ENCODE measurements around the gene TDRD10.

Gene TDRD10

DNA sequence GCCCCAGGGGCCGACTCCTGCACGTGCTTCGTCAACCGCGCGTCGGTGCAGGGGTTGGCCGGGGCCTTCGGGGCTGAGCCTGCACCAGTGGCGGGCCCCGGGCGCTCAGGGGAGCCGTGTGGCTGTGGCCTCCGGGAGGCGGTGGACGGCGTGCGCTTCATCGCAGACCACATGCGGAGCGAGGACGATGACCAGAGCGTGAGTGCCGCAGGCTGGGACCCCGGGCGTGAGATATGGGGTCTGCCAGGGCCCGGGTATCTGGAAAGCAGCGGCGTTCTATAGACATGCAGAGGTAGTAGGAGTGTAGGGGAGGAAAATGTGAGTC lies 69.9 kb downstream of the TDRD10 start:
- peaks cover 0 to 12% (median 0%) of the 10 kb centered on the region in 3 experiments for H3K27me3 ChIP-seq (ENCODE audit: control insufficient read depth in 3 of 3, insufficient read depth in 3 of 3, low read depth in 1 of 3, low read length in 3 of 3)
- H3K18ac ChIP-seq (ENCODE audit: low read length): no peak overlapping the region
- H4K91ac ChIP-seq (ENCODE audit: low read depth, low read length, poor library complexity): no peak overlapping the region
- WGBS, 2 donors (ENCODE audit: extremely low coverage in 2 of 2, insufficient read length in 2 of 2, insufficient replicate concordance in 1 of 2): no CpG with 5 or more reads among the region's 29 CpGs
- no peak overlapping the region for H3K14ac ChIP-seq (ENCODE audit: low read length)
- H2BK5ac ChIP-seq (ENCODE audit: low read length): no peak overlapping the region
- H3K4ac ChIP-seq (ENCODE audit: low read length): no peak overlapping the region
- no peak for DNase-seq (ENCODE audit: low spot score)
- no peak overlapping the region for H2BK12ac ChIP-seq (ENCODE audit: low read length)
- no peak overlapping the region for H3K4me3 ChIP-seq (ENCODE audit: low read length in 2 of 2)
- H3K9ac ChIP-seq (ENCODE audit: low read depth, low read length, poor library complexity): no peak overlapping the region
- no peak overlapping the region for H3K27ac ChIP-seq (replicated peaks; ENCODE audit: low read length)
- peaks cover 3 to 59% of the 10 kb centered on the region in 2 donors for H3K36me3 ChIP-seq (replicated peaks in 1 of 2; ENCODE audit: control insufficient read depth in 2 of 2, insufficient read depth in 2 of 2, low read length in 2 of 2)
- no peak overlapping the region for H3K4me2 ChIP-seq (ENCODE audit: insufficient read depth, low read length, poor library complexity, severe bottlenecking)
- H2BK15ac ChIP-seq (ENCODE audit: low read length): no peak overlapping the region
- peak overlapping the region; percentile 90 for H3K23ac ChIP-seq (ENCODE audit: low read depth, low read length, poor library complexity)
- no peaks in the 10 kb centered on the region for H3K79me1 ChIP-seq (ENCODE audit: low read depth, low read length)
- H2AFZ ChIP-seq (ENCODE audit: low read length): no peak overlapping the region
- H3K4me1 ChIP-seq (ENCODE audit: control insufficient read depth in 2 of 2, insufficient read depth in 1 of 2, low read depth in 1 of 2, low read length in 2 of 2): peaks cover 9 to 12% of the 10 kb centered on the region in 2 donors
- H3K9me3 ChIP-seq (replicated peaks in 1 of 2; ENCODE audit: control insufficient read depth in 2 of 2, insufficient read depth in 1 of 2, low read depth in 1 of 2, low read length in 2 of 2): no peaks in the 10 kb centered on the region
- no peak overlapping the region for H2AK5ac ChIP-seq (ENCODE audit: low read depth, low read length)
- H4K8ac ChIP-seq (ENCODE audit: low read depth, low read length): no peak overlapping the region
- no peak overlapping the region for H2BK120ac ChIP-seq (ENCODE audit: low read depth, low read length)

DNA sequence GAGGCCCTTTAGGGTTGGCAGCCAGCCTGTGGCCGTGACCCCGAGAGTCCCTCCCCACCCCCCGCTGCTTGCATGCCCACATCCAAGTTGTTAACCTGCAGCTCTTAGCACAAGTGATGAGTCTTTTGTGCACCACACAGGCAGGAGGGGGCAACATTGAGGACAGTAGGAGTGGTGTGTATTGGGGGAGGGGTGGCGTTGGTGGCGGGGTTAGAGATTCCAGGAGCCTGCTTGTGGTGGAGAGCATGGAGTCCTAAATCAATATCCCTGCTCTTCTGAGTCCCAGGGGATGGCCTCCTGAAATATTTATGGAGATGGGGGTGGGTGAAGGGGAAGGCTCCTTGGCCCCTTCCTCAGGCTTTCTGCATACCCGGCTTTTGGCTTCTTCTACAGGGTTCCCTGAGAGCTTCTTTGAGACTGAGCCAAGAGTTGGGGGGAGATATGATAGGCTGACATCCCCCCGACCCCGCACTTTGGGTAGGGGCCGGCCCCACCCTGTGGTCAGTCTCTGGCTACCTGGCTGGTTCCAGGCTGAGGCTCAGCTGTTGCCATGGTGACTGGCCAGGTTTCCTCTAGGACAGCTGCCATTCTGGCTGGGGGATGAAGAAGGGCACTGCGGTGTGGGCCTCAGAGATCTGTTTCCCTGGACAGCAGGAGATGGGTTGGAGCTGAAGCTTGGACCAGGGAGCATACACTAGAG lies 70.6 kb downstream of the TDRD10 start:
- Histone ChIP-seq H3K4ac (ENCODE audit: low read length) (no peak overlapping the region), H2BK12ac (ENCODE audit: low read length) (no peak overlapping the region), H4K8ac (ENCODE audit: low read depth, low read length) (no peak overlapping the region), H2BK120ac (ENCODE audit: low read depth, low read length) (no peak overlapping the region), H3K27me3 (ENCODE audit: control insufficient read depth in 3 of 3, insufficient read depth in 3 of 3, low read depth in 1 of 3, low read length in 3 of 3) (peaks cover 0 to 12% (median 0%) of the 10 kb centered on the region in 3 experiments), H4K91ac (ENCODE audit: low read depth, low read length, poor library complexity) (no peak overlapping the region), H2AK5ac (ENCODE audit: low read depth, low read length) (no peak overlapping the region), H3K79me1 (ENCODE audit: low read depth, low read length) (no peaks in the 10 kb centered on the region), H2AFZ (ENCODE audit: low read length) (no peak overlapping the region), H3K36me3 (replicated peaks in 1 of 2; ENCODE audit: control insufficient read depth in 2 of 2, insufficient read depth in 2 of 2, low read length in 2 of 2) (peaks cover 3 to 66% of the 10 kb centered on the region in 2 donors), H2BK15ac (ENCODE audit: low read length) (no peak overlapping the region), H3K27ac (replicated peaks; ENCODE audit: low read length) (no peak overlapping the region), H3K9me3 (replicated peaks in 1 of 2; ENCODE audit: control insufficient read depth in 2 of 2, insufficient read depth in 1 of 2, low read depth in 1 of 2, low read length in 2 of 2) (no peaks in the 10 kb centered on the region), H3K18ac (ENCODE audit: low read length) (no peak overlapping the region), H3K4me1 (ENCODE audit: control insufficient read depth in 2 of 2, insufficient read depth in 1 of 2, low read depth in 1 of 2, low read length in 2 of 2) (peaks cover 9 to 11% of the 10 kb centered on the region in 2 donors), H3K14ac (ENCODE audit: low read length) (no peak overlapping the region), H2BK5ac (ENCODE audit: low read length) (no peak overlapping the region), H3K23ac (ENCODE audit: low read depth, low read length, poor library complexity) (no peak overlapping the region), H3K4me2 (ENCODE audit: insufficient read depth, low read length, poor library complexity, severe bottlenecking) (no peak overlapping the region), H3K9ac (ENCODE audit: low read depth, low read length, poor library complexity) (peak overlapping the region; percentile 10), H3K4me3 (ENCODE audit: low read length in 2 of 2) (no peak overlapping the region)
- DNase-seq (ENCODE audit: low spot score): no peak
- no CpG with 5 or more reads among the region's 10 CpGs for WGBS, 2 donors (ENCODE audit: extremely low coverage in 2 of 2, insufficient read length in 2 of 2, insufficient replicate concordance in 1 of 2)

DNA sequence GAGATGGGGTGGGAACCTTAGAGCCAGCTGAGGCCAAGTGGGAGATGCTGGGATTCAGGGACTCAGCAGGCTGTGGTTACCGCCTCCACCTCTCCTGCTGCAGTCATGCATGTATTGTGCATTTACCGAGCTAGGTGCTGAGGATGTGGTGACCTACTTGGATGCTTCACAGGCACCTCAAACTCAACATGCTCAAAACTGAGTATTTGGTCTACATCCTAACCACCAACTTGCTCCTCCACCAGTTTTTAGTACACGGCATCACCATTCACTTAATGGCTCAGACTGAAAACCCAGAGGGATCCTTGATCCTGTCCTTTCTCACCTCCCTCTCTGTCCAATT lies 71.1 kb downstream of the TDRD10 start:
- Histone ChIP-seq H4K8ac (ENCODE audit: low read depth, low read length) (no peak overlapping the region), H2AK5ac (ENCODE audit: low read depth, low read length) (no peak overlapping the region), H3K23ac (ENCODE audit: low read depth, low read length, poor library complexity) (no peak overlapping the region), H2AFZ (ENCODE audit: low read length) (no peak overlapping the region), H2BK120ac (ENCODE audit: low read depth, low read length) (no peak overlapping the region), H3K4me1 (ENCODE audit: control insufficient read depth in 2 of 2, insufficient read depth in 1 of 2, low read depth in 1 of 2, low read length in 2 of 2) (peaks cover 9% of the 10 kb centered on the region in 2 donors), H2BK5ac (ENCODE audit: low read length) (no peak overlapping the region), H3K14ac (ENCODE audit: low read length) (no peak overlapping the region), H3K27ac (replicated peaks; ENCODE audit: low read length) (no peak overlapping the region), H3K18ac (ENCODE audit: low read length) (no peak overlapping the region), H4K91ac (ENCODE audit: low read depth, low read length, poor library complexity) (no peak overlapping the region), H3K9me3 (replicated peaks in 1 of 2; ENCODE audit: control insufficient read depth in 2 of 2, insufficient read depth in 1 of 2, low read depth in 1 of 2, low read length in 2 of 2) (no peaks in the 10 kb centered on the region), H3K79me1 (ENCODE audit: low read depth, low read length) (no peaks in the 10 kb centered on the region), H2BK12ac (ENCODE audit: low read length) (no peak overlapping the region), H3K27me3 (ENCODE audit: control insufficient read depth in 3 of 3, insufficient read depth in 3 of 3, low read depth in 1 of 3, low read length in 3 of 3) (peaks cover 0 to 10% (median 0%) of the 10 kb centered on the region in 3 experiments), H2BK15ac (ENCODE audit: low read length) (no peak overlapping the region), H3K4me2 (ENCODE audit: insufficient read depth, low read length, poor library complexity, severe bottlenecking) (no peak overlapping the region), H3K4me3 (ENCODE audit: low read length in 2 of 2) (no peak overlapping the region), H3K9ac (ENCODE audit: low read depth, low read length, poor library complexity) (peak overlapping the region; percentile 10), H3K36me3 (replicated peaks in 1 of 2; ENCODE audit: control insufficient read depth in 2 of 2, insufficient read depth in 2 of 2, low read length in 2 of 2) (peaks cover 4 to 72% of the 10 kb centered on the region in 2 donors), H3K4ac (ENCODE audit: low read length) (no peak overlapping the region)
- no peak for DNase-seq (ENCODE audit: low spot score)
- WGBS, 2 donors (ENCODE audit: extremely low coverage in 2 of 2, insufficient read length in 2 of 2, insufficient replicate concordance in 1 of 2): no CpG with 5 or more reads among the region's 3 CpGs

DNA sequence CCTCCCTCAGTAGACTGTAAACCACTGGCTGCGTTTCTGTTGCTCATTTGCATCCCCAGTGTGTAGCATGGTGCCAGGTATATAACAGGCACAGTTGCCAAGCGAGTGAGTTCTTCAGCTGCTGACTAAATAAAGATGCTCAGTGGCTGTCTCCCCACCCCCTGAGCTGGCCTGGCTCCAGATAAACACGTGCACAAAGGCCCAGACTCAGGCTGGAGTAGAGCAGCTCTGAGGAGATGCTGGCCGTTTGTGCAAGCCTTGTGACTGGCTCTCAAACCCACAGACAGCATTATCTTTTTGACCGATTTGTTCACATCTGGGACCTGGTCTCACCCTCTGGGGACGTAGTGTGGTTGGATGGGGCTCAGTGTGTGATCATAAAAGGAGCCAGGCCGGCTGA lies 72.7 kb downstream of the TDRD10 start:
- no peak overlapping the region for H4K8ac ChIP-seq (ENCODE audit: low read depth, low read length)
- H3K4me1 ChIP-seq (ENCODE audit: control insufficient read depth in 2 of 2, insufficient read depth in 1 of 2, low read depth in 1 of 2, low read length in 2 of 2): peaks cover 0 to 5% of the 10 kb centered on the region in 2 donors
- no peak overlapping the region for H2BK12ac ChIP-seq (ENCODE audit: low read length)
- H3K4me2 ChIP-seq (ENCODE audit: insufficient read depth, low read length, poor library complexity, severe bottlenecking): no peak overlapping the region
- H3K9ac ChIP-seq (ENCODE audit: low read depth, low read length, poor library complexity): no peak overlapping the region
- DNase-seq (ENCODE audit: low spot score): no peak
- no peaks in the 10 kb centered on the region for H3K79me1 ChIP-seq (ENCODE audit: low read depth, low read length)
- H2AK5ac ChIP-seq (ENCODE audit: low read depth, low read length): no peak overlapping the region
- no peaks in the 10 kb centered on the region for H3K27me3 ChIP-seq (ENCODE audit: control insufficient read depth in 3 of 3, insufficient read depth in 3 of 3, low read depth in 1 of 3, low read length in 3 of 3)
- H2BK15ac ChIP-seq (ENCODE audit: low read length): no peak overlapping the region
- no CpG with 5 or more reads among the region's 7 CpGs for WGBS, 2 donors (ENCODE audit: extremely low coverage in 2 of 2, insufficient read length in 2 of 2, insufficient replicate concordance in 1 of 2)
- H2AFZ ChIP-seq (ENCODE audit: low read length): no peak overlapping the region
- peaks cover 18 to 85% of the 10 kb centered on the region in 2 donors for H3K36me3 ChIP-seq (replicated peaks in 1 of 2; ENCODE audit: control insufficient read depth in 2 of 2, insufficient read depth in 2 of 2, low read length in 2 of 2)
- H3K14ac ChIP-seq (ENCODE audit: low read length): no peak overlapping the region
- H3K27ac ChIP-seq (replicated peaks; ENCODE audit: low read length): no peak overlapping the region
- H4K91ac ChIP-seq (ENCODE audit: low read depth, low read length, poor library complexity): no peak overlapping the region
- H2BK120ac ChIP-seq (ENCODE audit: low read depth, low read length): no peak overlapping the region
- no peak overlapping the region for H3K18ac ChIP-seq (ENCODE audit: low read length)
- H3K4ac ChIP-seq (ENCODE audit: low read length): no peak overlapping the region
- H3K4me3 ChIP-seq (ENCODE audit: low read length in 2 of 2): no peak overlapping the region
- H2BK5ac ChIP-seq (ENCODE audit: low read length): no peak overlapping the region
- H3K23ac ChIP-seq (ENCODE audit: low read depth, low read length, poor library complexity): no peak overlapping the region
- H3K9me3 ChIP-seq (replicated peaks in 1 of 2; ENCODE audit: control insufficient read depth in 2 of 2, insufficient read depth in 1 of 2, low read depth in 1 of 2, low read length in 2 of 2): no peaks in the 10 kb centered on the region
